ENCODE results near the gene FOXO1.
A peak's percentile ranks its signal among the peaks of the same experiment; 100 is the strongest.
"Not testable (repeated sequence)": the region's sequence is repeated elsewhere in the genome, so short reads cannot be mapped to it uniquely, and the experiment has no call there.

The FOXO1 gene

DNA sequence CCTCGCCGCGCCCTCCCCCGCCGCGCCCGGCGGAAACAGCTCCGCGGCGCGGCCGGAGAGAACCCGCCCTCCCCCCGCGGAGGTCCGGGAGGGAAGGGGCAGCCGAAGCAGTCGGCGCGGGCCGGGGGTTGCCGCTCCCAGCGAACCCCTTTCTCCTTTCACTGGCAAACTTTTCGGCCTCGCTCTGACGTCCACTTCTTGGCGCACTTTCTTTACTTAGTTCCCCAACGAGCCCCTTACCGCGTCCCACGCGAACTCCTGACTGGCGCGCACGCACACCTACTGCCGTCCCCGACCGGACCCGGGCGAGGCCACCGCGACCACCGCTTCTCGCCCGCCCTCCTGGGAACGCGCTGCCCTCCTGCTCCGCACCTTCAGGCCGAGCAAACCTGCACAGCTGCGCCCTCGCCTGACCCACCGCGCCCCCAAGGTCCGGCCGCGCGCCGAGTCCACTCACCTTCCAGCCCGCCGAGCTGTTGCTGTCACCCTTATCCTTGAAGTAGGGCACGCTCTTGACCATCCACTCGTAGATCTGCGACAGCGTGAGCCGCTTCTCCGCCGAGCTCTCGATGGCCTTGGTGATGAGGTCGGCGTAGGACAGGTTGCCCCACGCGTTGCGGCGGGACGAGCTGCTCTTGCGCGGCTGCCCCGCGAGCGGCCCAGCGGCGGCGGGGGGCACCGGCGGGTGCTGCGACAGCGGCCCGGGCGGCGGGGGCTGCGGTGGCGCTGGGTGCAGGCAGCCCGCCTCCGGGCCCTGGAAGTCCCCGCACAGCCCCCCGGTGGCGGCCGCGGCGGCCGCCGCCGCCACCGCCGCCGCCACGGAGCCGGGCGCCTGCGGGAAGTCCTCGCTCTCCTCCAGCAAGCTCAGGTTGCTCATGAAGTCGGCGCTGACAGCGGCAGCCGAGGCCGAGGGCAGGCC lies 1.1 kb downstream of the FOXO1 start:
- DNase-seq (ENCODE audit: low read depth, low spot score), result no peak
- H3K27me3 ChIP-seq (ENCODE audit: insufficient read depth, insufficient read length), result peaks cover 7% of the 10 kb centered on the region
- no peaks in the 10 kb centered on the region for H3K9me3 ChIP-seq (ENCODE audit: insufficient read depth, low read length)
- H3K36me3 ChIP-seq (ENCODE audit: insufficient read depth, insufficient read length, low read length), result no peaks in the 10 kb centered on the region
- TF ChIP-seq YY1 (IDR thresholded peaks at IDR 0.05; ENCODE audit: insufficient read depth, insufficient read length), result no peak
- no peak for TF ChIP-seq ZNF274 (IDR thresholded peaks at IDR 0.05; ENCODE audit: low read depth, low read length)
- no peak for TF ChIP-seq SUZ12 (IDR thresholded peaks at IDR 0.05; ENCODE audit: extremely low read depth, insufficient read depth, insufficient read length)
- H3K9ac ChIP-seq (ENCODE audit: insufficient read length, low read depth), result peak overlapping the region; percentile 86
- peak overlapping the region; percentile 75 for H3K4me3 ChIP-seq (ENCODE audit: insufficient read length, low read depth)
- H3K4me1 ChIP-seq (ENCODE audit: insufficient read depth, insufficient read length), result peaks cover 2% of the 10 kb centered on the region

DNA sequence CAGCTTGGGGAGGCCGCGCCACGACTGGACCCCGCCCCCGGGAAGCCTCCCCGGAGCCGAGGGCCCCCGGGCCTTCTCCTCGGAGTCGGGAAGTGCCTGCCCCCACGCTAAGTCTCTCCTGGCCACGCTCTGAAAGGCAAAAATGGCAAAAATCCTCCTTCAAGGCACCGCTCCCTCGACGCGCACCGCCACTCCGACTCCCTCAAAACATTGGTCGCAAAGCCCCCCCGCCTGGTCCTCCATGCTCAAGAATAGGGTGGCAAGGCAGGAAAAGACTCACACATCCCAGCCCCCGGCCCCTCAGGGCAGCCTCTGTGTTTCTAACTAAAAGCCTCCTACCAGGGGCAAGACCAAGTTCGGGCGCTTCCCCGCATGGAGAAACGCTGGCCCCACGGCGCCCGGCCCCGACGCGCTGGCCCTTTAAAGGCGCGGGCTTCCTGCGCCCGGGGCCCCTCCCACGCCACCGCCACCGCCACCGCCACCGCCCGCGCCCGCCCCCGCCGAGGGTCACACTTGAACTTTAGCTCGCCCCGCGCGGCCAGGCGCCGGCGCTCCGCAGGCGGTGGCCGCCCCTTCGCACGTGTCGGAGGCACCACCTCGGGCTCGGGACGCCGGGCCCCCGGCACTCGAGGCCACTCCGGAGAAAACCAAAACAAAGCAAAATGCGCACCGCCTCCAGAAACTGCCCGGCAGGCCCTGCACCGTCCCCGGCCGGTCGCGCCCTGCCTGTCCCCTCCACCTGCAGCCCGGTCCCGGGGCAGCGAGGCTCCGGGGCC lies 1.9 kb downstream of the FOXO1 start:
- Histone ChIP-seq H3K36me3 (ENCODE audit: insufficient read depth, insufficient read length, low read length) (no peaks in the 10 kb centered on the region), H3K27me3 (ENCODE audit: insufficient read depth, insufficient read length) (peaks cover 7% of the 10 kb centered on the region), H3K9me3 (ENCODE audit: insufficient read depth, low read length) (no peaks in the 10 kb centered on the region), H3K9ac (ENCODE audit: insufficient read length, low read depth) (peak overlapping the region; percentile 86), H3K4me1 (ENCODE audit: insufficient read depth, insufficient read length) (peaks cover 2% of the 10 kb centered on the region), H3K4me3 (ENCODE audit: insufficient read length, low read depth) (peak overlapping the region; percentile 75)
- DNase-seq (ENCODE audit: low read depth, low spot score), result no peak
- TF ChIP-seq ZNF274 (IDR thresholded peaks at IDR 0.05; ENCODE audit: low read depth, low read length) (no peak), SUZ12 (IDR thresholded peaks at IDR 0.05; ENCODE audit: extremely low read depth, insufficient read depth, insufficient read length) (no peak), YY1 (IDR thresholded peaks at IDR 0.05; ENCODE audit: insufficient read depth, insufficient read length) (no peak)

DNA sequence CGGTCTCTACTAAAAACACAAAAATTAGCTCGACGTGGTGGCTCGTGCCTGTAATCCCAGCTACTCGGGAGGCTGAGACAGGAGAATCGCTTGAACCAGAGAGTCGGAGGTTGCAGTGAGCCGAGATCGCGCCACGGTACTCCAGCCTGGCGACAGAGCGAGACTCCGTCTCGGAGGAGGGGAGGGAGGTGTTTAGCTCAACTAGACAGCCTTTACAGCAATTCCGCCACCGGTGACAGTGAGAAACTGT lies 2.4 kb downstream of the FOXO1 start:
- not testable (repeated sequence) for H3K9me3 ChIP-seq (ENCODE audit: insufficient read depth, low read length); H3K27me3 ChIP-seq (ENCODE audit: insufficient read depth, insufficient read length); H3K36me3 ChIP-seq (ENCODE audit: insufficient read depth, insufficient read length, low read length); H3K4me1 ChIP-seq (ENCODE audit: insufficient read depth, insufficient read length); DNase-seq (ENCODE audit: low read depth, low spot score)
- H3K9ac ChIP-seq (ENCODE audit: insufficient read length, low read depth), result peak overlapping the region; percentile 42
- H3K4me3 ChIP-seq (ENCODE audit: insufficient read length, low read depth), result peak overlapping the region; percentile 56

DNA sequence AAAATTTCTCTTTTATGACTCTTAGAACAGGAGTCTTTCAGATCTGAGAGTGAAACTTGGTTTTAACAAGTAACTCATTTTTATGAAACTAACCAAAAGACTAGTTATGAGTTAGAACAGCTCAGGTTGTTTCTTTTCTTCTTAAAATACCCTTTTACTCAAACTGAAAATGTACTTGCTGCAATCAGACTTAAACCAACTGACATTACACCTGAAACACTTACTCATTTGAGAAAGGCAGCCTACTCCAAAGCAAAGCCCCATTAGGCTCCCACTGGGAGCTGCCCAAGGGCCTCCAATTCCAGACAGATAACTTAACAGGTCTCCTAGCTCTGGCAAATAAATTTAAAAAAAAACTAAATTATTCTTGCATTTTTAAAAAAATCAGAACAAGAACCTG lies 3.6 kb downstream of the FOXO1 start:
- no peak for DNase-seq (ENCODE audit: low read depth, low spot score)
- Histone ChIP-seq H3K9ac (ENCODE audit: insufficient read length, low read depth) (no peak overlapping the region), H3K9me3 (ENCODE audit: insufficient read depth, low read length) (no peaks in the 10 kb centered on the region), H3K4me1 (ENCODE audit: insufficient read depth, insufficient read length) (peaks cover 2% of the 10 kb centered on the region), H3K36me3 (ENCODE audit: insufficient read depth, insufficient read length, low read length) (no peaks in the 10 kb centered on the region), H3K4me3 (ENCODE audit: insufficient read length, low read depth) (no peak overlapping the region), H3K27me3 (ENCODE audit: insufficient read depth, insufficient read length) (peaks cover 6% of the 10 kb centered on the region)
- TF ChIP-seq ZNF274 (IDR thresholded peaks at IDR 0.05; ENCODE audit: low read depth, low read length) (no peak), YY1 (IDR thresholded peaks at IDR 0.05; ENCODE audit: insufficient read depth, insufficient read length) (no peak), SUZ12 (IDR thresholded peaks at IDR 0.05; ENCODE audit: extremely low read depth, insufficient read depth, insufficient read length) (no peak)

DNA sequence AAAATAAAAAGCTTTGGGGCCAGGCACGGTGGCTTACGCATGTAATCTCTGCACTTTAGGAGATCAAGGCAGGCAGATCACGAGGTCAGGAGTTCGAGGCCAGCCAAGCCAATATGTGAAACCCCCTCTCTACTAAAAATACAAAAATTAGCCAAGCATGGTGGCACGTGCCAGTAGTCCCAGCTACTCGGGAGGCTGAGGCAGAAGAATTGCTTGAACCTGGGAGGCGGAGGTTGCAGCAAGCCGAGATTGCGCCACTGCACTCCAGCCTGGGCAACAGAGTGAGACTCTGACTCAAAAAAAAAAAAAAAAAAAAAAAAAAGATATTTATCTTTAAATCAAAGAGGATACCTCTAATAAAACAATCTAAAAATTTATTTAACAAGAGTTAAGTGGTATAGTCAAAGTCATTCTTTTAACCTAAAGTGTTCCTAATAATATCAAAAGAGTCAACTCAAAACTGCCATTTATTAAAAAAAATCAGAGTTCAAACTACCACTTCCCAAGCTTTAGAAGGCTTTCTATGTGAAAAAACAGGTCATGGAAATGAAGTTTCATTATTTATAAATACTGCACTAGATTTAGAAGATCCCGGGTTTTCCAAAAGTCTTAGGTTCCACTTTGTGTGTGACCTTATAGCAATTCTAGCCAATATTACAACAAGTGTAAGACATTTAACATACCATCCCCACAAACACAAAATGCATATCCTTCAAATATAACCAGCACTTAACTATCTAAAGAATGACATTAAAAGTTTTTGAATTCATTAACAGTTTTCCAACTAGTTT lies 4.4 kb downstream of the FOXO1 start:
- Histone ChIP-seq H3K4me1 (ENCODE audit: insufficient read depth, insufficient read length) (peaks cover 2% of the 10 kb centered on the region), H3K9ac (ENCODE audit: insufficient read length, low read depth) (no peak overlapping the region), H3K4me3 (ENCODE audit: insufficient read length, low read depth) (no peak overlapping the region), H3K36me3 (ENCODE audit: insufficient read depth, insufficient read length, low read length) (no peaks in the 10 kb centered on the region), H3K9me3 (ENCODE audit: insufficient read depth, low read length) (no peaks in the 10 kb centered on the region), H3K27me3 (ENCODE audit: insufficient read depth, insufficient read length) (no peaks in the 10 kb centered on the region)
- no peak for DNase-seq (ENCODE audit: low read depth, low spot score)
- TF ChIP-seq ZNF274 (IDR thresholded peaks at IDR 0.05; ENCODE audit: low read depth, low read length), result no peak
- TF ChIP-seq SUZ12 (IDR thresholded peaks at IDR 0.05; ENCODE audit: extremely low read depth, insufficient read depth, insufficient read length), result no peak

DNA sequence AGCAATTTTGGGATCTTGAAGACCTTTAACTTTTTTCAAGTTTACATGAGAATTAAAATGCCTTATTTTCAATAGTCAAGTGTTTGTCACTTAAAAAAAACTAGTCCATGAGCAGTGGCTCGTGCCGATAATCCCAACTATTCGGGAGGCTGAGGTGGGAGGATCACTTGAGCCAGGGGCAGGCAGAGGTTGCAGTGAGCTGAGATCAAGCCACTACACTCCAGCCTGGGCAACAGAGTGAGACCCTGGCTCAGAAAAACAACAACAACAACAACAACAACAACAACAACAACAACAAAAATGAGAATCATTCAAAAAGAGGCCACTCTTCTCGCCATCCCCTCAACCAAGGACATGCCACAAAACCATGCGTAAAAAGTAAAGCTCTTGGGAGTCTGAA lies 5.7 kb downstream of the FOXO1 start:
- no peaks in the 10 kb centered on the region for H3K36me3 ChIP-seq (ENCODE audit: insufficient read depth, insufficient read length, low read length)

DNA sequence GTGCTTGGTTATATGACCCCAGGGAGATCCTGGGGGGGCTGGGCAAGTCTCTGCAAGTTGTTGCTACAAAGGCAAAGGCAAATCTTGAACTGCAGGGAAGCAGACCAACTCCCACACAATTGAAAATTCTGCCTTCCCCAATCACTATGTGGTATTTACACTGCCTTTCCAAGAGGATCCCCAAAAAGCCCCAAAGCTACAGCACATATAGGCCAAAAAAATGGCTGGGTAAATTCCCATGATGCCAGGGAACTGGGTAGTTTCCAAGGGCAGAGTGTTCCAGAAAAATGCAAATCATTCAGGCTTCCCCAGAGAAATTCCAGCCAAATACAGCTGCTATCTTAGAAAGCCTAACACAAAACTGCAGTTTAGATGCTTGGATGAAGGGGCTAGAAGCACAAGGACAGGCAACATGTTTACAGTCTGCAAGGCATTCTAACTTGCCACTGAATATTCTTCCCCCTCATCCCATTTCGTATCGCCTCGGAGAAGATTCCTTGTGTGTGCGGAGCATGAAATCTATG lies 6.2 kb downstream of the FOXO1 start:
- Histone ChIP-seq H3K4me1 (ENCODE audit: insufficient read depth, insufficient read length) (peaks cover 2% of the 10 kb centered on the region), H3K27me3 (ENCODE audit: insufficient read depth, insufficient read length) (no peaks in the 10 kb centered on the region), H3K36me3 (ENCODE audit: insufficient read depth, insufficient read length, low read length) (no peaks in the 10 kb centered on the region), H3K9me3 (ENCODE audit: insufficient read depth, low read length) (no peaks in the 10 kb centered on the region), H3K9ac (ENCODE audit: insufficient read length, low read depth) (no peak overlapping the region), H3K4me3 (ENCODE audit: insufficient read length, low read depth) (no peak overlapping the region)
- no peak for TF ChIP-seq ZNF274 (IDR thresholded peaks at IDR 0.05; ENCODE audit: low read depth, low read length)
- TF ChIP-seq SUZ12 (IDR thresholded peaks at IDR 0.05; ENCODE audit: extremely low read depth, insufficient read depth, insufficient read length), result no peak
- no peak for TF ChIP-seq YY1 (IDR thresholded peaks at IDR 0.05; ENCODE audit: insufficient read depth, insufficient read length)
- no peak for DNase-seq (ENCODE audit: low read depth, low spot score)

More for the DNA sequence above, 5.7 kb downstream of the FOXO1 start:
- Histone ChIP-seq H3K27me3 (ENCODE audit: insufficient read depth, insufficient read length) (no peaks in the 10 kb centered on the region), H3K4me1 (ENCODE audit: insufficient read depth, insufficient read length) (peaks cover 2% of the 10 kb centered on the region), H3K9ac (ENCODE audit: insufficient read length, low read depth) (no peak overlapping the region), H3K4me3 (ENCODE audit: insufficient read length, low read depth) (no peak overlapping the region), H3K9me3 (ENCODE audit: insufficient read depth, low read length) (no peaks in the 10 kb centered on the region)
- DNase-seq (ENCODE audit: low read depth, low spot score), result no peak
- TF ChIP-seq SUZ12 (IDR thresholded peaks at IDR 0.05; ENCODE audit: extremely low read depth, insufficient read depth, insufficient read length), result no peak
- no peak for TF ChIP-seq ZNF274 (IDR thresholded peaks at IDR 0.05; ENCODE audit: low read depth, low read length)
- no peak for TF ChIP-seq YY1 (IDR thresholded peaks at IDR 0.05; ENCODE audit: insufficient read depth, insufficient read length)
